Measurements from ENCODE around the gene FGD3. TPM values are rescaled to one million over a fixed set of nuclear protein-coding genes. Genes with fewer than 3 reads are reported as not detected.

The FGD3 gene
- total RNA-seq, 1 experiment from 2014 or later, result 89.0 TPM

DNA sequence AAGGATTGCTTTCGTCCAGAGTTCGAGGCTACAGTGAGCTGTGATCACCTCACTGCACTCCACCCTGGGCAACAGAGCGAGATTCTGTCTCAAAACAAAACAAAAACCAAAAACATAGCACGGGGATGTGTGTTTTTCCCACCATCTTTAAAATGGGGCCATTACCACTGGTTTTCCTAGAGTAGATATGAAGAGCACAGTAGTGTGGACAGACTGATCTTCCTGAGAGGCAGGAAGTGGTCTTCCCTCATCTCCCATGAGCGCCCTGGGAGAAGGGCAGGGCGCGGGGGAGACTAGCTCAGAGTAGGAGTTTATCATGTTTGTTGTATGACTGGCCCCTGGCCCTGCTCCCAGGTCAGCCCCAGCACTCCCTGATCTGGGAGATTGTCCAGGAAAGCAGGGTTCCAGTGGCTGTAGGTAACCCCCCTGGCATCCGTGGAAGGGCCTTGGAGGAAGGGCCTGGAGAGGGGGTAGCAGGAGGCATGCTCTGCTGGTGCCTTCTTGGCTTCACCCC is 113.5 kb downstream of the FGD3 start:
- POLR2A ChIA-PET (ENCODE audit: unreplicated experiment), result interaction anchor here (1.0 kb wide), 1 partner anchor 71 kb away, joined by 3 read pairs; no protein-coding TSS in a partner anchor
- DNase-seq, result no peak
- intact Hi-C loops (cut with micrococcal nuclease; ENCODE audit: unreplicated experiment), result loop anchor here (5.0 kb wide), 1 partner anchor 36 kb away; the partner anchor contains the start of gene CARD19
- Histone ChIP-seq H3K79me2 (ENCODE audit: low read depth) (no peaks in the 10 kb centered on the region), H3K9me2 (ENCODE audit: insufficient read depth) (no peaks in the 10 kb centered on the region), H4K20me1 (ENCODE audit: insufficient read depth) (no peaks in the 10 kb centered on the region), H3K4me2 (no peak overlapping the region), H3K4me1 (replicated peaks; ENCODE audit: insufficient read depth) (peaks cover 7% of the 10 kb centered on the region), H3F3A (ENCODE audit: insufficient read depth, low read depth) (no peaks in the 10 kb centered on the region; the same call in 1 of the 2 replicates), H3K4me3 (no peak overlapping the region), H3K27me3 (ENCODE audit: insufficient read depth, low read depth) (no peaks in the 10 kb centered on the region), H3K36me3 (ENCODE audit: low read depth) (no peaks in the 10 kb centered on the region), H2AFZ (no peak overlapping the region), H3K27ac (no peak overlapping the region), H3K9me3 (ENCODE audit: insufficient read depth, low read depth) (no peaks in the 10 kb centered on the region)
- BruUV-seq (replicated peaks), result no TSS peak
- CTCF ChIA-PET, result interaction anchor here (0.7 kb wide), 1 partner anchor 46 kb away, joined by 4 read pairs; no protein-coding TSS in a partner anchor
- TF ChIP-seq EZH2 (IDR thresholded peaks at IDR 0.05; ENCODE audit: low read depth), result no peak
- TF ChIP-seq, protein P1, sequence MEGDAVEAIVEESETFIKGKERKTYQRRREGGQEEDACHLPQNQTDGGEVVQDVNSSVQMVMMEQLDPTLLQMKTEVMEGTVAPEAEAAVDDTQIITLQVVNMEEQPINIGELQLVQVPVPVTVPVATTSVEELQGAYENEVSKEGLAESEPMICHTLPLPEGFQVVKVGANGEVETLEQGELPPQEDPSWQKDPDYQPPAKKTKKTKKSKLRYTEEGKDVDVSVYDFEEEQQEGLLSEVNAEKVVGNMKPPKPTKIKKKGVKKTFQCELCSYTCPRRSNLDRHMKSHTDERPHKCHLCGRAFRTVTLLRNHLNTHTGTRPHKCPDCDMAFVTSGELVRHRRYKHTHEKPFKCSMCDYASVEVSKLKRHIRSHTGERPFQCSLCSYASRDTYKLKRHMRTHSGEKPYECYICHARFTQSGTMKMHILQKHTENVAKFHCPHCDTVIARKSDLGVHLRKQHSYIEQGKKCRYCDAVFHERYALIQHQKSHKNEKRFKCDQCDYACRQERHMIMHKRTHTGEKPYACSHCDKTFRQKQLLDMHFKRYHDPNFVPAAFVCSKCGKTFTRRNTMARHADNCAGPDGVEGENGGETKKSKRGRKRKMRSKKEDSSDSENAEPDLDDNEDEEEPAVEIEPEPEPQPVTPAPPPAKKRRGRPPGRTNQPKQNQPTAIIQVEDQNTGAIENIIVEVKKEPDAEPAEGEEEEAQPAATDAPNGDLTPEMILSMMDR (conservative IDR thresholded peaks at IDR 0.05), result no peak

DNA sequence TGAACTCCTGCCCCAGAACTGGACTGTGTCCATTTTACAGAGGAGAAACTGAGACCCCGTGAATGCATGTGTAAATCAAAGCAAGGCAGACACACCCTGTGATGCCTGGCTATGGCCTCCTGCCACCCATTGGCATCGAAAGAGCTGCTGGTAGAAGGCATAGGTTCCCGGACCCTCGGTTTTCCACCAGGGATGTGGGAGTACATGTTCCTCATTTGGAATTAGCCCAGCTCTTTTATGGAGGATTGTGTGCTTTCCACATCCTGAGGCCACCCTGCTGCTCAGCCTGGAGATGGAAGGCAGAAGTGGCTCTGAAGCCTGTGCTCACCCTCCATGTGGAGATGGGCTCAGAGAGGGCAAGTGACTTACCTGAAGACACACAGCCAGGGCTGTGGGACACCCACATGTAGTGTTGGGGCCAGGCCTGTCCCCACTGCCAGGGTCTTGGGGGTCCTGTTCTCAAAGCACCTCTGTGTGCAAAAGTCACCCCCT is 114.0 kb downstream of the FGD3 start:
- Histone ChIP-seq H3K4me3 (no peak overlapping the region), H3K9me2 (ENCODE audit: insufficient read depth) (no peaks in the 10 kb centered on the region), H3K27ac (no peak overlapping the region), H3K36me3 (ENCODE audit: low read depth) (no peaks in the 10 kb centered on the region), H3F3A (ENCODE audit: insufficient read depth, low read depth) (no peaks in the 10 kb centered on the region; the same call in 1 of the 2 replicates), H3K4me2 (no peak overlapping the region), H3K79me2 (ENCODE audit: low read depth) (no peaks in the 10 kb centered on the region), H3K27me3 (ENCODE audit: insufficient read depth, low read depth) (no peaks in the 10 kb centered on the region), H3K4me1 (replicated peaks; ENCODE audit: insufficient read depth) (peaks cover 7% of the 10 kb centered on the region), H3K9me3 (ENCODE audit: insufficient read depth, low read depth) (no peaks in the 10 kb centered on the region), H2AFZ (no peak overlapping the region), H4K20me1 (ENCODE audit: insufficient read depth) (no peaks in the 10 kb centered on the region)
- POLR2A ChIA-PET (ENCODE audit: unreplicated experiment), result no interaction called here
- no TSS peak for BruUV-seq (replicated peaks)
- intact Hi-C loops (cut with micrococcal nuclease; ENCODE audit: unreplicated experiment), result loop anchor here (5.0 kb wide), 1 partner anchor 36 kb away; the partner anchor contains the start of gene CARD19
- CTCF ChIA-PET, result no interaction called here
- DNase-seq, result no peak
- no peak for TF ChIP-seq EZH2 (IDR thresholded peaks at IDR 0.05; ENCODE audit: low read depth)
- TF ChIP-seq, protein P1 (conservative IDR thresholded peaks at IDR 0.05), result no peak

DNA sequence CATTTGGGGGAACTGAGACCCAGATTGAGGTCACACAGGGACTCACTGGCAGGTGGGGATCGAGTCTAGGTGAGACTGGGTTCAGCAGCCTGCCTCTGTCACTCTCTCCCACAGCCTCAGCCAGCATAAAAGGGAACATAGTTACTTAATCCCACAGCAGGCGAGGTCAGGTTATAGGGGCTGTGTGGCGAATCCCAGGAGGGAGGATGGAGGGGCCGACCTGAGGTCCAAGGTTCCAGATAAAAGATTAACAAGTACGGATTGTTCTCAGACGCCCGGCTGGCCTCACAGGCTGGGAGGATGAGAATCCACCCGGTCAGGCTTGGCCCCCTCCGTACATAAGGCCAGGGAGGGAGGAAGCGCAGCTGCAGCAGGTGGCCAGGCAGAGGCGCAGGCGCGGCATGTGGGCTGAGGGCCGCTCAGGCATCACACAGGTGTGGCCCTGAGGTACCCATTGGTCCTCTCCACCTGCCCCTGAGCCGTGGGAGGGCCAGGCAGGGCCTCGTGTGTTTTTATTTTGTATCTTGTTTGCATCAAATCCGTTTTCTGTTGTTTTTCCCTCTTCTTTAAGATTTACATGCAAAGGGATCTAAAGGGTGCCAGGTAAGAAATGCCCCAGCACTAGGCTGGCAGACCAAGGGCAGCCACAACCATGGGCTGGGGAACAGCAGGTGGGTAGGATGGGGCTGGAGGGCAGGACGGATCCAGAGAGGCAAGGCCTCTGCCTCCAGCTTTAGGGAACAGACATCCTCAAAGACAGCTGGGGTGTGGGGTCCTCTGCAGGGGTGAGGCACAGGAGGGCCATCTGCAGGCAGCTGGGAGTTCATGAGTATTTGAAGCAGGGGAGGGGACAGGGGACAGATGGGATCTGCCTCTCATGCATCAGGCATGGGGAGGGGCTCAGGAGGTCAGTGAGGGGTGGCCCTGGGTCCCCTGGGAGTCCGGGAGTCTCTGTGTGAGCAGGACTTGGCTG is 114.8 kb downstream of the FGD3 start:
- CTCF ChIA-PET, result interaction anchor here (0.5 kb wide), 1 partner anchor 17 kb away, joined by 4 read pairs; no protein-coding TSS in a partner anchor
- H3K4me3 ChIP-seq, result no peak overlapping the region
- peaks cover 7% of the 10 kb centered on the region for H3K4me1 ChIP-seq (replicated peaks; ENCODE audit: insufficient read depth)
- no peaks in the 10 kb centered on the region for H4K20me1 ChIP-seq (ENCODE audit: insufficient read depth)
- no peak overlapping the region for H3K4me2 ChIP-seq
- no peaks in the 10 kb centered on the region; the same call in 1 of the 2 replicates for H3F3A ChIP-seq (ENCODE audit: insufficient read depth, low read depth)
- TF ChIP-seq, protein P1 (conservative IDR thresholded peaks at IDR 0.05), result no peak
- TF ChIP-seq EZH2 (IDR thresholded peaks at IDR 0.05; ENCODE audit: low read depth), result no peak
- no peaks in the 10 kb centered on the region for H3K79me2 ChIP-seq (ENCODE audit: low read depth)
- no peak overlapping the region for H3K27ac ChIP-seq
- no peaks in the 10 kb centered on the region for H3K9me2 ChIP-seq (ENCODE audit: insufficient read depth)
- intact Hi-C loops (cut with micrococcal nuclease; ENCODE audit: unreplicated experiment), result loop anchor here (5.0 kb wide), 1 partner anchor 35 kb away; the partner anchor contains the start of gene CARD19
- DNase-seq, result no peak
- H3K36me3 ChIP-seq (ENCODE audit: low read depth), result no peaks in the 10 kb centered on the region
- POLR2A ChIA-PET (ENCODE audit: unreplicated experiment), result no interaction called here
- H2AFZ ChIP-seq, result no peak overlapping the region
- no peaks in the 10 kb centered on the region for H3K27me3 ChIP-seq (ENCODE audit: insufficient read depth, low read depth)
- no peaks in the 10 kb centered on the region for H3K9me3 ChIP-seq (ENCODE audit: insufficient read depth, low read depth)
- BruUV-seq (replicated peaks), result no TSS peak
